Testis (tissue), 3 donors: ENCODE results near the gene AIFM3. TPM values are rescaled to one million over a fixed set of nuclear protein-coding genes. Genes with fewer than 3 reads are reported as not detected.

ENCODE experiments used
- DNase-seq: peaks from one replicate; pipeline ENCODE4 v3.0.0-alpha.2; 2019
- H3K27ac ChIP-seq, 2 donors: fragments of 200-600 bp; sonication (generic); one replicate each; pipeline ENCODE4 v1.5.1; 2019
- H3K27me3 ChIP-seq: fragments of 200-600 bp; sonication (generic); one replicate; pipeline ENCODE4 v1.5.1; 2019
- H3K36me3 ChIP-seq: fragments of 200-600 bp; sonication (generic); one replicate; pipeline ENCODE4 v1.5.1; 2017; ENCODE audit warnings: low read depth; ENCODE audit errors: missing control alignments
- H3K4me1 ChIP-seq: fragments of 200-600 bp; sonication (generic); one replicate; pipeline ENCODE4 v1.5.1; 2019
- H3K4me3 ChIP-seq, 2 donors: fragments of 200-600 bp; sonication (generic); one replicate each; pipeline ENCODE4 v1.5.1; 2017 to 2019
- H3K9me3 ChIP-seq: fragments of 200-600 bp; sonication (generic); one replicate; pipeline ENCODE4 v1.5.1; 2017
- CTCF ChIP-seq, 3 experiments: fragments of 450-650 bp in 2 of 3; fragments of 200-600 bp in 1 of 3; sonication (generic) in 1 of 3; IDR thresholded peaks; one replicate each; pipeline ENCODE4 v1.5.1; 2016 to 2019; ENCODE audit warnings: antibody characterized with exemption in 3 of 3, mild to moderate bottlenecking in 2 of 3, moderate library complexity in 1 of 3
- POLR2A ChIP-seq: fragments of 450-650 bp; IDR thresholded peaks from one replicate; pipeline ENCODE4 v1.6.1; 2017; ENCODE audit warnings: antibody characterized with exemption, mild to moderate bottlenecking, moderate library complexity
- WGBS, 2 donors: methylation state at CpG; one replicate each; pipeline ENCODE4 v1.1.5; 2018; 5-methylcytosine and 5-hydroxymethylcytosine counted together
- intact Hi-C: fragments of 100-400 bp; cut with DNase I; formaldehyde crosslinking; loops from one replicate; pipeline ENCODE4 v1.15.1; 2023; ENCODE audit warnings: low total_unique reads
- polyA plus RNA-seq: library from polyadenylated mRNA; stranded (reverse); fragments of 350-450 nt; fragmentation: Illumina TruSeq; extraction: RNeasy Lipid Tissue Mini Kit (QIAGEN cat#74804); gene quantifications from one replicate; pipeline ENCODE4 v1.2.3, GENCODE V29; 2014; ENCODE audit warnings: low read depth, low replicate concordance; ENCODE audit not compliant: insufficient read depth
- total RNA-seq, 2 donors: library from RNA; depleted of rRNA; stranded (reverse); fragments of >200 nt; gene quantifications; one replicate each; pipeline ENCODE4 v1.2.3, GENCODE V29; 2016

Gene AIFM3
- total and polyA plus RNA-seq, 3 donors from 2014 or later, result 0.88 to 2.9 (median 1.6) TPM

DNA sequence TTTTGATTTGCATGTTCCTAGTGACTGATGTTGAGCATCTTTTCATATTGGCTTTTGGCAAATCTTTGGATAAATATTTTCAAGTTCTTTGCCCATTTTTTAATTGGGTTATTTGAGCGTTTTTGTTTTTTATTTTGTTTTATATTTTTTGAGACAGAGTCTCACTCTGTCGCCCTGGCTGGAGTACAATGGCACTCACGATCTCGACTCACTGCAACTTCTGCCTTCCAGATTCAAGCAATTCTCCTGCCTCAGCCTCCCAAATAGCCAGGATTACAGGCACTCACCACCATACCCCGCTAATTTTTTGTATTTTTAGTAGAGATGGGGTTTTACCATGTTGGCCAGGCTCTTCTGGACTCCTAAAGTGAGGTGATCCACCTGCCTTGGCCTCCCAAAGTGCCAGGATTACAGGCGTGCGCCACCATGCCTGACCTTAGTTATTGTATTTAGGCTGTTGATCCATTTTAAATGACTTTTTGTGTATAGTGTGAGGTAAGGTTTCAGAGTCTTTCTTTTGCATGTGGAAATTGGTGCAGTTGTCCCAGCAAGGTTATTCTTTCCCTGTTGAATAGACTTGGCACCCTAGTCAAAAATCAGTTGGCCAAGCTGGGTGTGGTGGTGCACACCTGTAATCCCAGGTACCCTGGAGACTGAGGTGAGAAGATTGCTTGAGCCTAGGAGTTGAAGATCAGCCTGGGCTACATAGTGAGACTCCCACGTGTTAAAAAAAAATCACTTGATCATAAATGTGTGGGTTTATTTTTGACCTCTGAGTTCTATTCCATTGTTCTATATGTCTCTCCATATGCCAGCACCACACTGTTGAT, 23.7 kb upstream of the AIFM3 start:
- TF ChIP-seq POLR2A, result no peak
- no peak for TF ChIP-seq CTCF (IDR thresholded peaks at IDR 0.05)
- intact Hi-C loops, result no loop called here
- no peak overlapping the region for H3K4me3 ChIP-seq
- no peaks in the 10 kb centered on the region for H3K9me3 ChIP-seq
- H3K27me3 ChIP-seq, result no peaks in the 10 kb centered on the region
- no peak overlapping the region for H3K27ac ChIP-seq
- no peak for DNase-seq
- WGBS, 2 donors, result 90 to 94% methylated on average over 8 of the region's 8 CpGs
- no peaks in the 10 kb centered on the region for H3K36me3 ChIP-seq
- H3K4me1 ChIP-seq, result peaks cover under 1% of the 10 kb centered on the region

DNA sequence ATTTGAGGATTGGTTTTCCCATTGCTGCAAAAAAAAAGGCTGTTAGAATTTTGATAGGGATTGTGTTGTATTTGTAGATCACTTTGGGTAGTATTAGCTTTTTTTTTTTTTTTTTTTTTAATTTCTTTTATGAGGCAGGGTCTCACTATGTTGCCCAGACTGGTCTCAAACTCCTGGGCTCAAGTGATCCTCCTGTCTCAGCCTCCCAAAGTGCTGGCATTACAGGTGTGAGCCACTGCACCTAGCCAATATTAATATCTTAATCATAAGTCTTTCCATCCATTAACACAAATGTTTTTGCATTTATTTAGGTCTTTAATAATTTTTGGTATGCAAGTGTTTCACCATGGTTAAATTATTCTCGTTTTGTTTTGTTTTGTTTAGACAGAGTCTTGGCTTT, 23.0 kb upstream of the AIFM3 start:
- Histone ChIP-seq H3K4me3 (no peak overlapping the region), H3K9me3 (no peaks in the 10 kb centered on the region), H3K4me1 (no peaks in the 10 kb centered on the region), H3K27me3 (no peaks in the 10 kb centered on the region), H3K27ac (no peak overlapping the region), H3K36me3 (no peaks in the 10 kb centered on the region)
- WGBS, 2 donors, result 44 to 61% methylated on average over 1 of the region's 1 CpG
- no peak for TF ChIP-seq POLR2A
- no peak for TF ChIP-seq CTCF (IDR thresholded peaks at IDR 0.05)
- intact Hi-C loops, result no loop called here
- no peak for DNase-seq

GRCh38 chr22:20945578-20945934, 21.5 kb upstream of the AIFM3 start:
- Histone ChIP-seq H3K4me3 (no peak overlapping the region), H3K9me3 (no peaks in the 10 kb centered on the region), H3K27me3 (no peaks in the 10 kb centered on the region), H3K4me1 (no peaks in the 10 kb centered on the region), H3K36me3 (no peaks in the 10 kb centered on the region), H3K27ac (no peak overlapping the region)
- no peak for TF ChIP-seq POLR2A
- no peak for TF ChIP-seq CTCF (IDR thresholded peaks at IDR 0.05)
- intact Hi-C loops, result no loop called here
- DNase-seq, result no peak
- 85 to 94% methylated on average over 2 of the region's 2 CpGs for WGBS, 2 donors

DNA sequence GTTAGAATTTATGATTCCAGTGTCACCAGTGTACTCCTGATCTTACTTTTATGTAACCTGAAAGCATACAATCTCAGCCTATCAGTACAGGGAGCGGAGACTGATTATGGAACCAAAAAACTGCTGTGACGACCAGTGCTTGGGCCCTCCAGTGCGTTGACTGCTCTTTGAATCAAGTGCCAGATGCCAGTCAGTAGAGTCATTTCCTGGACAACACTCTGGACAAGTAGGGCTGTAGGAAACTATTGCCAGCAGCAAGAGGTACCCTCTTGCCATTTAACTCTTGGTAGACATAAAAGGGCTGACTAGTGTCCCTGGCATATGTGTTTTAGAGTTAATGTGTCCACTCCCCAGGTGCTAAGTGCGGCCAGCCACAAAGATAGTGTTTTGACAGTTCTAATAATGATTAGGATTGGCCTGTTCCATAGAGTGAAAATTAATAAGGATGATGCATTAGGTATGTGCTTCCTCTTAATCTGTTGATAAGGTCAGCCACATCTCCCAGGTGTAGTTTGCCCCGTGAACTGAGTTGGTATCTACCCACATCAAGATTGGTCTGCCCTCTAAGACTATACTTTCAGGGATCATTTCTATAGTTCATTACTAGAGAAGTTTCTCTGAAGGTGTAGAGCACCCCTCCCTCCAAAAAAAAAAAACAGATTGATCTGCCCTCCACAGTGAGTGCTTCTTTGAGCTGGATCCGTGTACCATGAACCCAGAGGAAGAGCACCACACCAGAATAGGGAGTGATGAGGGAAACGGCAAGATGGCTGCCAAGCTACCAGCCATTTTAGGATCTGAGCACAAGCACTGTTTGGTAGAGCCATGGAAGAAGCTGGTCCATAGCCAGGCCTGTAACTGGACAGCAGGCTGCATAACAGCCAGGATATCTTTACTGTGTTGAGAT, 20.7 kb upstream of the AIFM3 start:
- WGBS, 2 donors, result 86% methylated on average over 7 of the region's 7 CpGs
- H3K4me3 ChIP-seq, result no peak overlapping the region
- no peaks in the 10 kb centered on the region for H3K27me3 ChIP-seq
- H3K27ac ChIP-seq, result no peak overlapping the region
- intact Hi-C loops, result no loop called here
- H3K4me1 ChIP-seq, result no peaks in the 10 kb centered on the region
- no peaks in the 10 kb centered on the region for H3K9me3 ChIP-seq
- no peak for DNase-seq
- H3K36me3 ChIP-seq, result no peaks in the 10 kb centered on the region
- no peak for TF ChIP-seq CTCF (IDR thresholded peaks at IDR 0.05)
- no peak for TF ChIP-seq POLR2A
